Astrocyte of the cerebellum (primary cell): ENCODE results near the gene GOSR1.
"Not testable (repeated sequence)": the region's sequence is repeated elsewhere in the genome, so short reads cannot be mapped to it uniquely, and the experiment has no call there.

Experiments used
- DNase-seq: peaks from one replicate; pipeline ENCODE4 v3.0.0-alpha.2; 2011; ENCODE audit warnings: low read depth
- H3K4me3 ChIP-seq: 2 replicates; pipeline ENCODE4 v1.5.1; 2011; ENCODE audit warnings: mild to moderate bottlenecking, low read depth, low read length, moderate library complexity
- CTCF ChIP-seq: IDR thresholded peaks from 2 replicates; pipeline ENCODE4 v1.5.1; 2012; ENCODE audit warnings: low read length, low read depth, moderate library complexity, mild to moderate bottlenecking; ENCODE audit errors: missing control alignments
- in situ Hi-C: cut with HindIII; loops from 2 replicates; pipeline ENCODE4 v1.10.0; 2017; ENCODE audit warnings: low sequenced_read_pairs

Gene GOSR1

DNA sequence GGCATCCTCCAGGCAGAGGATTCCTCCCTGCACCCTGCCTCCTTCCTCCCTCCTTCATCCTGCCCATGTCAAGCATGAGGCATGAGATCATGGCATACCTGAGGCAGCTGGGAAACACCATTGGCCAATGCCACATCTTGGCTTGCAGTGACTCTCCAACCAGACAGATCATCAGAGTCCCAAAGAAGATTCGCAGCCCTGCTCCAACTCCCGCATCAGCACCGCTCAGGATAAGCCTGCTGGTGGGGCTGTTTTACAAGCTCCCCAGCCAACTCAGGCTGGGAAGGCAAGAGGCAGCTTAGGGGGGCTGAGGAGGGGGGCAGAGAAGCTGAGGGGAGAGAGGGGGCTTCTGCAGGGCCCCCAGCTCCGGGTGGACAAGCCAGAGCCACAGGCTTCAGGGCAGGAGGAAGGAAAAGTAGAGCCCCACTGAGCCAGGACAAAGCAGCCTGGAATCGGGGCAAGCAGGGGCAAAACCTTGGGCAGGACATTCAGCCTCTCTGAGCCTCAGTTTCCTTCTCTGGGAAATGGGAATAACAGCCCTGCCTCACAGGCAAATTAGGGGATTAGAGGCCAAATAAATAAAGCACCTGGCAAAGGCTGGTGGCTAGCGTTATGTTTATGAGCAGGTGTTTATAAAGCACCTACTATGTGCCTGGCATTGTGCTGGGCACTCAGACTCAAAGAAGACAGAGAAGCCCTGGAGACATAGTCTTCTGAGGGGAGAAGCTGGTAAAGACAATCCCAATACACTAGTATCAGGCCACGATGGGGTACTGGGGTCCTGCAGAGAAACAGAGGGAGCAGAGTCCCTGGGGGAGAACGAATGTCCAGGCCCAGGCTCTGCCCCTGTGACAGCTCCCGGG lies 88.1 kb downstream of the GOSR1 start:
- DNase-seq, result no peak
- no peak overlapping the region for H3K4me3 ChIP-seq
- no peak for TF ChIP-seq CTCF
- in situ Hi-C loops, result no loop called here

DNA sequence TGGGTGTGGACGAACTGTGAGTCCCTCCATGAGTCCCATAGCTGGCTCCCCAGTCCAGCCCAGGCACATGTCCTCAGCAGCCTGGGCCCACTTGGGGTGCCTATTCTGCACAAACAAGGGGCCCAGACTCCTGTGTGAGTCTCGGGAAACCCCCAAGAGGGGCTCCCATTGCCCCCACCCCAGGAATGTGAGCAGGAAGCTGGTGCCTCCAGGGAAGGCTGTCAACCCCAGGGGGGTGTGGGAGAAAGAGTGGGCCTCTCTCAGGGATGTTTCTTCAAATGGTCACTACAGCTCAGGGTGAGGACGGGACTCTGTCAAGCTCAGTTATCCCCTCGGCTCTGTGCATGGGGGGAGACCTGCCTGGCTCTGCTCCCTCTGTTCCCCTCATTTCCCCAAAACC lies 88.9 kb downstream of the GOSR1 start:
- in situ Hi-C loops, H3K4me3 ChIP-seq, DNase-seq: not testable (repeated sequence)

- DNase-seq, H3K4me3 ChIP-seq, in situ Hi-C loops: not testable (repeated sequence)
These were observed 89.5 kb downstream of the GOSR1 start for GRCh38 chr17:30566516-30567225.

DNA sequence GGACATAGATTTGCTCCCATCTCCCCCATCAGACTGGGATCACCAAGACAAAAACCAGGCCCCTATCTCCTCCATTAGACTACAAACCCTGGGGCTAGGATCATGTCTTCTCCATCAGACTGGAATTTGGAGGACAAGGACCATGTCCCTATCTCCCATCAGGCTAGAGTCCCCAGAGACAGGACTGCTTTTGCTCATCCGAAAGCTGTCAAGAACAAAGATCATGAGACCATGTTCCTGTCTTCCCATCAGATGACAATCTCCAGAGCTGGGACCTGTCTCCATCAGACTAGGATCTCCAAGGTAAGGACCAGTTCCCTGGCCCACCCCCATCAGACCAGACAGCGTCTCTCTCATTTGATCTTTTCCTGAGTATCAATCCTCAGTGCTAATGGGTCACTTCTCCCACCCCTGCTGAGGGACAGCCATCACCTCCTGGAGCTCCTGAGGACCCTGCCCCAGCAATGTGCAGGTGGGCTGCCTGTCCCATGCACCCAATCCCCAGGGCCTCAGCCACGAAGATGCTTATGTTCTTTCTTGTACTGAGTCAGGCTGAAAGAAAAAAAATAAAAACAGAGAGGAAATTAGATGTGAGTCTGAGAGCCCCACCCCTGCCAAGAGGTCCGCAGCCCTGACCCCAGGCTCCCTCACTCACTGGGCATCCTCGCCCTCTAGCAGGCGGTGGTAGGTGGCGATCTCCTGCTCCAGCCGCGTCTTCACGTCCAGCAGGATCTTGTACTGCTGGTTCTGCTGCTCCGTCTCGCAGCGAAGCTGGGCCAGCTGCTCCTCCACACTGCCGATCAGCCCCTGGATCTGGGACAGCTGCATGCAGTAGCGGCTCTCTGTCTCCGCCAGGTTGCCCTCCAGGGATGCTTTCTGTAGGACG lies 90.3 kb downstream of the GOSR1 start:
- no peak overlapping the region for H3K4me3 ChIP-seq
- no peak for DNase-seq
- in situ Hi-C loops, result no loop called here
- TF ChIP-seq CTCF, result no peak

GRCh38 chr17:30568117-30568430 lies 90.9 kb downstream of the GOSR1 start:
- no peak overlapping the region for H3K4me3 ChIP-seq
- in situ Hi-C loops, result no loop called here
- no peak for DNase-seq
- TF ChIP-seq CTCF, result no peak

DNA sequence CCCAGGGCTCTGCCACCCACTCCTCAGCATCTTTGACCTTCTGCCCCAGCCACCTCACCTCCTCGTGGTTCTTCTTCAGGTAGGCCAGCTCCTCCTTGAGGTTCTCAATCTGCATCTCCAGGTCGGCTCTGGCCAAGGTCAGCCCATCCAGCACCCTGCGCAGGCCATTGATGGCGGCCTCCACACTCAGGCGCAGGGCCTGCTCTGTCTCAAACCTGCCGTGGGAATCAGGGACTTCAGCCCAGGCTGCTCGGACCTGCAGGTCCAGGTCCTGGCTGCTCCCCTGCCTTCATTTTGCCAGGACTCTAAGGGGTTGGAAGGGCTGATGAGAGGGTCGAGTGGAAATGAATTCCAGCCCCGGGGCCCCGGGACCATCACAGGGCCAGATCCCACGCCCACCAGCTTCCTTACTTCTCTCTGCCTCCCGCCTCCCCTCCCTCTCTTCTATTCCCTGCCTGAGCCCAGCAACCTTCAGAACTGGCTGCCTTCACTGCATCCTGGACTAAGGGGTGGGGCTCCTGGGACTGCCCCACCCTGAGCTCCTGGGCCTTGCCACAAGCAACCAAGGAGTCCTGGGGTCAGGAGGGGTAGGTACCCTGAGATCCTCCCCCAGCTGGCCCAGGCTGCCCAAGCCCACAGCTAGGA lies 92.4 kb downstream of the GOSR1 start:
- in situ Hi-C loops, DNase-seq, H3K4me3 ChIP-seq: not testable (repeated sequence)

DNA sequence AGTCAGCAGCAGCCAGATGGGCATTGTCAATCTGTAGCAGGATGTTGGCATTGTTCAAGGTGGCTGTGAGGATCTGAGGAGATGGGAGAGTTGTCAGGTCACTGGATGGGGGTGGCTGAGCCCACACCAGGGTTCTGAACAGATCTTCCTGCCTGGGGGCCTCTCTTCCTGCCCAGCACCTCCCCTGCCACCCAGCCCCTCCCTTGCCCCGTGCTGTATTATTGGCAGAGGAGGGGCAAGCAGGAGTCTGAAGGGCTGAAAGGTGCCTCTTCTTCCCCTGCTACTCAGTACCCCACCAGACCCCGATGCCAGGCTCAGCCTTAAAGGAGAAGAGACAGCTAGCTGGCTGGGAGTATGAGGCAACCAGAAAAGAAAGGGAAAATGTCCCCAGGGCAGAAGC lies 93.0 kb downstream of the GOSR1 start:
- no peak for DNase-seq
- TF ChIP-seq CTCF, result no peak
- in situ Hi-C loops, result no loop called here
- no peak overlapping the region for H3K4me3 ChIP-seq
